Fibroblast of lung (primary cell): ENCODE data around the gene OR5AL1. TPM values are rescaled to one million over a fixed set of nuclear protein-coding genes. Genes with fewer than 3 reads are reported as not detected.

ENCODE experiments used
- DNase-seq, 2 donors: peaks; one replicate each; pipeline versions ENCODE4 v3.0.0 to v3.0.0-alpha.2; 2010; ENCODE audit warnings: low read depth in 2 of 2
- H2AFZ ChIP-seq: 2 replicates; pipeline ENCODE4 v1.5.1; 2012; ENCODE audit warnings: low read length, control low read depth, inconsistent platforms
- H3K27ac ChIP-seq: 2 replicates; pipeline ENCODE4 v1.5.1; 2011; ENCODE audit warnings: low read length, control low read depth; ENCODE audit not compliant: insufficient read depth
- H3K27me3 ChIP-seq: 2 replicates; pipeline ENCODE4 v1.5.1; 2011; ENCODE audit warnings: mild to moderate bottlenecking, low read length; ENCODE audit not compliant: control insufficient read depth, insufficient read depth
- H3K36me3 ChIP-seq: 2 replicates; pipeline ENCODE4 v1.5.1; 2011; ENCODE audit warnings: low read length; ENCODE audit not compliant: control insufficient read depth, insufficient read depth
- H3K4me1 ChIP-seq: 2 replicates; pipeline ENCODE4 v1.5.1; 2011; ENCODE audit warnings: low read length; ENCODE audit not compliant: control insufficient read depth, insufficient read depth; ENCODE audit errors: extremely low read depth
- H3K4me2 ChIP-seq: 2 replicates; pipeline ENCODE4 v1.5.1; 2011; ENCODE audit warnings: low read length, control low read depth; ENCODE audit not compliant: insufficient read depth; ENCODE audit errors: extremely low read depth
- H3K4me3 ChIP-seq, 4 experiments: fragments of 200-600 bp in 1 of 4; sonication (generic) in 1 of 4; replicated peaks in 1 of 4; 2 replicates each; pipeline ENCODE4 v1.5.1; 2011 to 2016; ENCODE audit warnings: low read length in 4 of 4, low read depth in 3 of 4, mild to moderate bottlenecking in 3 of 4, control low read depth in 2 of 4, inconsistent platforms in 1 of 4, mixed read lengths in 1 of 4; ENCODE audit not compliant: insufficient read depth in 1 of 4; ENCODE audit errors: control extremely low read depth in 1 of 4
- H3K79me2 ChIP-seq: 2 replicates; pipeline ENCODE4 v1.5.1; 2012; ENCODE audit warnings: mild to moderate bottlenecking, low read length, inconsistent platforms; ENCODE audit not compliant: control insufficient read depth, insufficient read depth
- H3K9ac ChIP-seq: 2 replicates; pipeline ENCODE4 v1.5.1; 2011; ENCODE audit warnings: mild to moderate bottlenecking, low read length, control low read depth; ENCODE audit not compliant: insufficient read depth
- H3K9me3 ChIP-seq: 2 replicates; pipeline ENCODE4 v1.5.1; 2012; ENCODE audit warnings: low read depth, low read length; ENCODE audit not compliant: control insufficient read depth, insufficient read depth
- H4K20me1 ChIP-seq: 2 replicates; pipeline ENCODE4 v1.5.1; 2011; ENCODE audit warnings: low read length; ENCODE audit not compliant: control insufficient read depth, insufficient read depth; ENCODE audit errors: extremely low read depth
- EZH2 ChIP-seq: IDR thresholded peaks from 2 replicates; pipeline ENCODE4 v1.5.1; 2012; ENCODE audit warnings: low read length, control low read depth, mild to moderate bottlenecking; ENCODE audit errors: missing control alignments
- polyA plus RNA-seq, 2 donors: library from polyadenylated mRNA; depleted of rRNA in 1 of 2; stranded (reverse) in 1 of 2; unstranded in 1 of 2; fragments of >200 nt; gene quantifications; 2 replicates each; pipeline ENCODE4 v1.2.1, GENCODE V29; 2011 to 2012; ENCODE audit warnings: missing spikeins in 1 of 2
- total RNA-seq: library from RNA; depleted of rRNA; stranded (reverse); fragments of >200 nt; gene quantifications from 2 replicates; pipeline ENCODE4 v1.2.1, GENCODE V29; 2014
- TF ChIP-seq, protein P1 (sequence below), 2 donors: IDR thresholded peaks in 1 of 2; conservative IDR thresholded peaks in 1 of 2; 1 replicate in 1 of 2; 2 replicates in 1 of 2; pipeline ENCODE4 v1.5.1; 2011 to 2012; ENCODE audit warnings: low read length in 2 of 2, control low read depth in 1 of 2, inconsistent platforms in 1 of 2, low read depth in 1 of 2, mild to moderate bottlenecking in 1 of 2

OR5AL1 gene
- total and polyA plus RNA-seq, 2 donors (not counting 1 experiment from before 2014, with no cell fraction given): not detected

DNA sequence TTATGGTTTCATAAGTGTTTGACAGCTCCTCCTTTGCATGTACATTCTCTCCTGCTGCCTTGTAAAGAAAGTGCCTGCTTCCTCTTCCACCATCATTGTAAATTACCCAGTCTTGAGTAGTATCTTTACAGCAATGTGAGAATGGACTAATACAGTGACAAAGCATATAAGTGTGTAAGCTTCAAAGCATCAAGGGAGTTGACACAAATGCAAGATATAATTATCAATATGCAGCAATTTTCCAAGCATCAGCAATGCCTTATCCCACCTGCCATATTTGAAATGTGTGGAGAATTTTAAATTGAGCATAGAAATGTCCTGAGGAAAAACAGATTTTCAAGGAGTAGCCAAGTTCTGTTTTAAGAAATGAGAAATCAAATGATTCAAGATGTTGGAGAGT is 1.7 kb upstream of the OR5AL1 start:
- Histone ChIP-seq H3K4me1 (no peaks in the 10 kb centered on the region), H4K20me1 (no peaks in the 10 kb centered on the region), H3K79me2 (no peaks in the 10 kb centered on the region), H3K27me3 (no peaks in the 10 kb centered on the region), H3K9me3 (no peaks in the 10 kb centered on the region), H3K36me3 (no peaks in the 10 kb centered on the region), H3K4me3 (no peak overlapping the region), H3K9ac (no peak overlapping the region), H3K27ac (no peak overlapping the region), H2AFZ (no peak overlapping the region), H3K4me2 (no peak overlapping the region)
- no peak for DNase-seq
- TF ChIP-seq, protein P1, sequence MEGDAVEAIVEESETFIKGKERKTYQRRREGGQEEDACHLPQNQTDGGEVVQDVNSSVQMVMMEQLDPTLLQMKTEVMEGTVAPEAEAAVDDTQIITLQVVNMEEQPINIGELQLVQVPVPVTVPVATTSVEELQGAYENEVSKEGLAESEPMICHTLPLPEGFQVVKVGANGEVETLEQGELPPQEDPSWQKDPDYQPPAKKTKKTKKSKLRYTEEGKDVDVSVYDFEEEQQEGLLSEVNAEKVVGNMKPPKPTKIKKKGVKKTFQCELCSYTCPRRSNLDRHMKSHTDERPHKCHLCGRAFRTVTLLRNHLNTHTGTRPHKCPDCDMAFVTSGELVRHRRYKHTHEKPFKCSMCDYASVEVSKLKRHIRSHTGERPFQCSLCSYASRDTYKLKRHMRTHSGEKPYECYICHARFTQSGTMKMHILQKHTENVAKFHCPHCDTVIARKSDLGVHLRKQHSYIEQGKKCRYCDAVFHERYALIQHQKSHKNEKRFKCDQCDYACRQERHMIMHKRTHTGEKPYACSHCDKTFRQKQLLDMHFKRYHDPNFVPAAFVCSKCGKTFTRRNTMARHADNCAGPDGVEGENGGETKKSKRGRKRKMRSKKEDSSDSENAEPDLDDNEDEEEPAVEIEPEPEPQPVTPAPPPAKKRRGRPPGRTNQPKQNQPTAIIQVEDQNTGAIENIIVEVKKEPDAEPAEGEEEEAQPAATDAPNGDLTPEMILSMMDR (conservative IDR thresholded peaks at IDR 0.05 in 1 of 2, IDR thresholded peaks at IDR 0.05 in 1 of 2; ENCODE audit: low read depth in 1 of 2, low read length in 2 of 2): no peak
- no peak for TF ChIP-seq EZH2

DNA sequence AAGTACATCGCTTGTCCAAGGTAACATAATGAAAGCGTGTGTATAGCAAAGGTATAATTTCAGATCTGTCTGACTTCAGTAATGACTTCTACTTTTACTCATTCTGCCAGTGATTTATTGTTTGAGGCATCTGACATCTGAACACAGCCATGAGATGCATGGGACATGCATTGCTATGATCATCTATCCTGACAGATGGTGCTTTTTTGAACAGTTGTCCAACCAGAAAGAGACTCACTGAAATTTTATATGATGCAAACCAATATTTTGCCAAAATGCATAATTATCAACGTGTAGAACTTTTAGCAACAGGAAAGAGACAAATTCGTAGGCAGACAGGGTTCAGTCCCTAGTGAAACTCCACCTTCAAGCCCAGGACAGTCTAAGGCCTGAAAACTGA is 41.0 kb downstream of the OR5AL1 start:
- no peaks in the 10 kb centered on the region for H3K27me3 ChIP-seq
- H3K4me1 ChIP-seq: no peaks in the 10 kb centered on the region
- H3K4me2 ChIP-seq: no peak overlapping the region
- H3K9me3 ChIP-seq: no peaks in the 10 kb centered on the region
- TF ChIP-seq, protein P1 (conservative IDR thresholded peaks at IDR 0.05 in 1 of 2, IDR thresholded peaks at IDR 0.05 in 1 of 2; ENCODE audit: low read depth in 1 of 2, low read length in 2 of 2): no peak
- TF ChIP-seq EZH2: no peak
- H3K4me3 ChIP-seq: no peak overlapping the region
- no peaks in the 10 kb centered on the region for H3K79me2 ChIP-seq
- no peak overlapping the region for H3K27ac ChIP-seq
- no peaks in the 10 kb centered on the region for H3K36me3 ChIP-seq
- no peak for DNase-seq
- no peak overlapping the region for H2AFZ ChIP-seq
- H3K9ac ChIP-seq: no peak overlapping the region
- H4K20me1 ChIP-seq: no peaks in the 10 kb centered on the region

- Histone ChIP-seq H3K27me3 (no peaks in the 10 kb centered on the region), H3K9ac (no peak overlapping the region), H3K27ac (no peak overlapping the region), H3K36me3 (no peaks in the 10 kb centered on the region), H3K4me3 (no peak overlapping the region), H3K79me2 (no peaks in the 10 kb centered on the region), H3K4me1 (no peaks in the 10 kb centered on the region), H4K20me1 (no peaks in the 10 kb centered on the region), H3K4me2 (no peak overlapping the region), H3K9me3 (no peaks in the 10 kb centered on the region), H2AFZ (no peak overlapping the region)
- TF ChIP-seq, protein P1 (conservative IDR thresholded peaks at IDR 0.05 in 1 of 2, IDR thresholded peaks at IDR 0.05 in 1 of 2; ENCODE audit: low read depth in 1 of 2, low read length in 2 of 2): no peak
- TF ChIP-seq EZH2: no peak
- no peak for DNase-seq
Observed at GRCh38 chr11:56457076-56457475, 44.6 kb downstream of the OR5AL1 start.

Other genes starting within 250 kb of the OR5AL1 start
- gene OR5J2, start 236.1 kb upstream of the OR5AL1 start, total RNA-seq: not detected in 2 replicates
- gene OR5J2, start 236.1 kb upstream of the OR5AL1 start, polyA plus RNA-seq: not detected in 2 replicates
- not detected in 2 replicates for gene OR5T2, start 178.4 kb upstream of the OR5AL1 start, total RNA-seq
- gene OR5T2, start 178.4 kb upstream of the OR5AL1 start, polyA plus RNA-seq: not detected in 2 replicates
- gene OR5T3, start 160.4 kb upstream of the OR5AL1 start, total RNA-seq: not detected in 2 replicates
- not detected in 2 replicates for gene OR5T3, start 160.4 kb upstream of the OR5AL1 start, polyA plus RNA-seq
- not detected in 2 replicates for gene OR5T1, start 138.5 kb upstream of the OR5AL1 start, total RNA-seq
- gene OR5T1, start 138.5 kb upstream of the OR5AL1 start, polyA plus RNA-seq: not detected in 2 replicates
- gene OR8H1, start 120.4 kb upstream of the OR5AL1 start, total RNA-seq: not detected in 2 replicates
- not detected in 2 replicates for gene OR8H1, start 120.4 kb upstream of the OR5AL1 start, polyA plus RNA-seq
- not detected in 2 replicates for gene OR8K3, start 97.6 kb upstream of the OR5AL1 start, total RNA-seq
- not detected in 2 replicates for gene OR8K3, start 97.6 kb upstream of the OR5AL1 start, polyA plus RNA-seq
- gene OR8K1, start 66.7 kb upstream of the OR5AL1 start, total RNA-seq: not detected in 2 replicates
- gene OR8K1, start 66.7 kb upstream of the OR5AL1 start, polyA plus RNA-seq: not detected in 2 replicates
- not detected in 2 replicates for gene OR8J1, start 58.4 kb upstream of the OR5AL1 start, total RNA-seq
- gene OR8J1, start 58.4 kb upstream of the OR5AL1 start, polyA plus RNA-seq: not detected in 2 replicates
- gene OR8U1, start 37.1 kb upstream of the OR5AL1 start, total RNA-seq: not detected in 2 replicates
- gene OR8U1, start 37.1 kb upstream of the OR5AL1 start, polyA plus RNA-seq: not detected in 2 replicates
- not detected in 2 replicates for gene OR5M3, start 60.7 kb downstream of the OR5AL1 start, total RNA-seq
- not detected in 2 replicates for gene OR5M3, start 60.7 kb downstream of the OR5AL1 start, polyA plus RNA-seq
- gene OR5M8, start 78.7 kb downstream of the OR5AL1 start, total RNA-seq: not detected in 2 replicates
- gene OR5M8, start 78.7 kb downstream of the OR5AL1 start, polyA plus RNA-seq: not detected in 2 replicates
- gene OR5M11, start 130.6 kb downstream of the OR5AL1 start, total RNA-seq: not detected in 2 replicates
- gene OR5M11, start 130.6 kb downstream of the OR5AL1 start, polyA plus RNA-seq: not detected in 2 replicates
- gene OR5M10, start 165.0 kb downstream of the OR5AL1 start, total RNA-seq: not detected in 2 replicates
- not detected in 2 replicates for gene OR5M10, start 165.0 kb downstream of the OR5AL1 start, polyA plus RNA-seq
- not detected in 2 replicates for gene OR5M1, start 202.2 kb downstream of the OR5AL1 start, total RNA-seq
- not detected in 2 replicates for gene OR5M1, start 202.2 kb downstream of the OR5AL1 start, polyA plus RNA-seq
- not detected in 2 replicates for gene OR5AP2, start 229.7 kb downstream of the OR5AL1 start, total RNA-seq
- gene OR5AP2, start 229.7 kb downstream of the OR5AL1 start, polyA plus RNA-seq: not detected in 2 replicates